Measurements from ENCODE around the gene AGO3. TPM values are rescaled to one million over a fixed set of nuclear protein-coding genes. Genes with fewer than 3 reads are reported as not detected.
"Not testable (repeated sequence)": the region's sequence is repeated elsewhere in the genome, so short reads cannot be mapped to it uniquely, and the experiment has no call there.

Gene AGO3
- total and polyA plus RNA-seq, 2 donors: 4.1 to 16.5 TPM

- no peak overlapping the region for H3K4me3 ChIP-seq (ENCODE audit: low read length in 2 of 2)
- no peak for DNase-seq (ENCODE audit: low read depth in 6 of 9, low spot score in 9 of 9)
- H3K27ac ChIP-seq (ENCODE audit: low read depth in 1 of 2, low read length in 1 of 2): no peak overlapping the region
- 68% methylated on average over 3 of the region's 3 CpGs for whole genome bisulfite sequencing
- peaks cover 10 to 17% of the 10 kb centered on the region in 2 donors for H3K4me1 ChIP-seq (ENCODE audit: control insufficient read depth in 2 of 2, insufficient read depth in 2 of 2, low read length in 2 of 2)
- no peaks in the 10 kb centered on the region for H3K27me3 ChIP-seq (ENCODE audit: control insufficient read depth in 2 of 2, insufficient read depth in 1 of 2, low read length in 1 of 2)
- peaks cover 5 to 17% of the 10 kb centered on the region in 2 donors for H3K36me3 ChIP-seq (ENCODE audit: control insufficient read depth in 2 of 2, insufficient read depth in 2 of 2, low read length in 1 of 2)
- H3K9me3 ChIP-seq (ENCODE audit: control insufficient read depth in 2 of 2, insufficient read depth in 1 of 2, low read length in 1 of 2): no peaks in the 10 kb centered on the region
Measured at GRCh38 chr1:35886577-35887431, 44.1 kb upstream of the AGO3 start.

- H3K4me1 ChIP-seq (ENCODE audit: control insufficient read depth in 2 of 2, insufficient read depth in 2 of 2, low read length in 2 of 2): peaks cover 10 to 15% of the 10 kb centered on the region in 2 donors
- no peak for DNase-seq (ENCODE audit: low read depth in 6 of 9, low spot score in 9 of 9)
- no peak overlapping the region for H3K4me3 ChIP-seq (ENCODE audit: low read length in 2 of 2)
- peaks cover 12 to 22% of the 10 kb centered on the region in 2 donors for H3K36me3 ChIP-seq (ENCODE audit: control insufficient read depth in 2 of 2, insufficient read depth in 2 of 2, low read length in 1 of 2)
- no peaks in the 10 kb centered on the region for H3K9me3 ChIP-seq (ENCODE audit: control insufficient read depth in 2 of 2, insufficient read depth in 1 of 2, low read length in 1 of 2)
- H3K27me3 ChIP-seq (ENCODE audit: control insufficient read depth in 2 of 2, insufficient read depth in 1 of 2, low read length in 1 of 2): no peaks in the 10 kb centered on the region
- no peak overlapping the region for H3K27ac ChIP-seq (ENCODE audit: low read depth in 1 of 2, low read length in 1 of 2)
- 95% methylated on average over 2 of the region's 2 CpGs for WGBS
Measured at GRCh38 chr1:35887508-35887907, 43.4 kb upstream of the AGO3 start.

- WGBS: 97% methylated on average over 11 of the region's 11 CpGs
- peaks cover 8 to 12% of the 10 kb centered on the region in 2 donors for H3K4me1 ChIP-seq (ENCODE audit: control insufficient read depth in 2 of 2, insufficient read depth in 2 of 2, low read length in 2 of 2)
- H3K9me3 ChIP-seq (ENCODE audit: control insufficient read depth in 2 of 2, insufficient read depth in 1 of 2, low read length in 1 of 2): no peaks in the 10 kb centered on the region
- no peak for DNase-seq (ENCODE audit: low read depth in 6 of 9, low spot score in 9 of 9)
- no peak overlapping the region for H3K4me3 ChIP-seq (ENCODE audit: low read length in 2 of 2)
- no peak overlapping the region for H3K27ac ChIP-seq (ENCODE audit: low read depth in 1 of 2, low read length in 1 of 2)
- no peaks in the 10 kb centered on the region for H3K27me3 ChIP-seq (ENCODE audit: control insufficient read depth in 2 of 2, insufficient read depth in 1 of 2, low read length in 1 of 2)
- peaks cover 20 to 27% of the 10 kb centered on the region in 2 donors for H3K36me3 ChIP-seq (ENCODE audit: control insufficient read depth in 2 of 2, insufficient read depth in 2 of 2, low read length in 1 of 2)
Measured at GRCh38 chr1:35888255-35888654, 42.6 kb upstream of the AGO3 start.

- H3K27me3 ChIP-seq (ENCODE audit: control insufficient read depth in 2 of 2, insufficient read depth in 1 of 2, low read length in 1 of 2); H3K9me3 ChIP-seq (ENCODE audit: control insufficient read depth in 2 of 2, insufficient read depth in 1 of 2, low read length in 1 of 2); DNase-seq (ENCODE audit: low read depth in 6 of 9, low spot score in 9 of 9); H3K27ac ChIP-seq (ENCODE audit: low read depth in 1 of 2, low read length in 1 of 2); H3K4me3 ChIP-seq (ENCODE audit: low read length in 2 of 2): not testable (repeated sequence)
- Histone ChIP-seq H3K36me3 (ENCODE audit: control insufficient read depth in 2 of 2, insufficient read depth in 2 of 2, low read length in 1 of 2) (peaks cover 25 to 34% of the 10 kb centered on the region in 2 donors), H3K4me1 (ENCODE audit: control insufficient read depth in 2 of 2, insufficient read depth in 2 of 2, low read length in 2 of 2) (peaks cover 7 to 11% of the 10 kb centered on the region in 2 donors)
- 95% methylated on average over 3 of the region's 3 CpGs for WGBS
Measured at GRCh38 chr1:35888981-35889380, 41.9 kb upstream of the AGO3 start.

- no peaks in the 10 kb centered on the region for H3K9me3 ChIP-seq (ENCODE audit: control insufficient read depth in 2 of 2, insufficient read depth in 1 of 2, low read length in 1 of 2)
- H3K27ac ChIP-seq (ENCODE audit: low read depth in 1 of 2, low read length in 1 of 2): no peak overlapping the region
- DNase-seq (ENCODE audit: low read depth in 6 of 9, low spot score in 9 of 9): no peak
- H3K4me3 ChIP-seq (ENCODE audit: low read length in 2 of 2): no peak overlapping the region
- H3K4me1 ChIP-seq (ENCODE audit: control insufficient read depth in 2 of 2, insufficient read depth in 2 of 2, low read length in 2 of 2): no peaks in the 10 kb centered on the region
- peaks cover 37 to 56% of the 10 kb centered on the region in 2 donors for H3K36me3 ChIP-seq (ENCODE audit: control insufficient read depth in 2 of 2, insufficient read depth in 2 of 2, low read length in 1 of 2)
- 99% methylated on average over 14 of the region's 14 CpGs for WGBS
- H3K27me3 ChIP-seq (ENCODE audit: control insufficient read depth in 2 of 2, insufficient read depth in 1 of 2, low read length in 1 of 2): no peaks in the 10 kb centered on the region
Measured at GRCh38 chr1:35893051-35893879, 37.6 kb upstream of the AGO3 start.

- Histone ChIP-seq H3K4me1 (ENCODE audit: control insufficient read depth in 2 of 2, insufficient read depth in 2 of 2, low read length in 2 of 2) (no peaks in the 10 kb centered on the region), H3K27ac (ENCODE audit: low read depth in 1 of 2, low read length in 1 of 2) (no peak overlapping the region), H3K4me3 (ENCODE audit: low read length in 2 of 2) (no peak overlapping the region), H3K36me3 (ENCODE audit: control insufficient read depth in 2 of 2, insufficient read depth in 2 of 2, low read length in 1 of 2) (peaks cover 34 to 55% of the 10 kb centered on the region in 2 donors), H3K9me3 (ENCODE audit: control insufficient read depth in 2 of 2, insufficient read depth in 1 of 2, low read length in 1 of 2) (no peaks in the 10 kb centered on the region), H3K27me3 (ENCODE audit: control insufficient read depth in 2 of 2, insufficient read depth in 1 of 2, low read length in 1 of 2) (no peaks in the 10 kb centered on the region)
- 59% methylated on average over 6 of the region's 6 CpGs for WGBS
- DNase-seq (ENCODE audit: low read depth in 6 of 9, low spot score in 9 of 9): no peak
Measured at GRCh38 chr1:35894183-35894582, 36.7 kb upstream of the AGO3 start.

GRCh38 chr1:35894656-35895055 lies 36.2 kb upstream of the AGO3 start:
- H3K36me3 ChIP-seq (ENCODE audit: control insufficient read depth in 2 of 2, insufficient read depth in 2 of 2, low read length in 1 of 2): peaks cover 34 to 51% of the 10 kb centered on the region in 2 donors
- no peak overlapping the region for H3K27ac ChIP-seq (ENCODE audit: low read depth in 1 of 2, low read length in 1 of 2)
- H3K9me3 ChIP-seq (ENCODE audit: control insufficient read depth in 2 of 2, insufficient read depth in 1 of 2, low read length in 1 of 2): no peaks in the 10 kb centered on the region
- no peak for DNase-seq (ENCODE audit: low read depth in 6 of 9, low spot score in 9 of 9)
- H3K4me3 ChIP-seq (ENCODE audit: low read length in 2 of 2): no peak overlapping the region
- 100% methylated on average over 1 of the region's 1 CpG for WGBS
- H3K27me3 ChIP-seq (ENCODE audit: control insufficient read depth in 2 of 2, insufficient read depth in 1 of 2, low read length in 1 of 2): no peaks in the 10 kb centered on the region
- H3K4me1 ChIP-seq (ENCODE audit: control insufficient read depth in 2 of 2, insufficient read depth in 2 of 2, low read length in 2 of 2): no peaks in the 10 kb centered on the region

- Histone ChIP-seq H3K36me3 (ENCODE audit: control insufficient read depth in 2 of 2, insufficient read depth in 2 of 2, low read length in 1 of 2) (peaks cover 17 to 38% of the 10 kb centered on the region in 2 donors), H3K27ac (ENCODE audit: low read depth in 1 of 2, low read length in 1 of 2) (no peak overlapping the region), H3K27me3 (ENCODE audit: control insufficient read depth in 2 of 2, insufficient read depth in 1 of 2, low read length in 1 of 2) (no peaks in the 10 kb centered on the region), H3K4me1 (ENCODE audit: control insufficient read depth in 2 of 2, insufficient read depth in 2 of 2, low read length in 2 of 2) (no peaks in the 10 kb centered on the region), H3K9me3 (ENCODE audit: control insufficient read depth in 2 of 2, insufficient read depth in 1 of 2, low read length in 1 of 2) (no peaks in the 10 kb centered on the region), H3K4me3 (ENCODE audit: low read length in 2 of 2) (no peak overlapping the region)
- DNase-seq (ENCODE audit: low read depth in 6 of 9, low spot score in 9 of 9): no peak
Measured at GRCh38 chr1:35899941-35900340, 31.0 kb upstream of the AGO3 start.

- no peak overlapping the region for H3K27ac ChIP-seq (ENCODE audit: low read depth in 1 of 2, low read length in 1 of 2)
- no peak for DNase-seq (ENCODE audit: low read depth in 6 of 9, low spot score in 9 of 9)
- no peaks in the 10 kb centered on the region for H3K9me3 ChIP-seq (ENCODE audit: control insufficient read depth in 2 of 2, insufficient read depth in 1 of 2, low read length in 1 of 2)
- H3K27me3 ChIP-seq (ENCODE audit: control insufficient read depth in 2 of 2, insufficient read depth in 1 of 2, low read length in 1 of 2): no peaks in the 10 kb centered on the region
- peaks cover 17 to 34% of the 10 kb centered on the region in 2 donors for H3K36me3 ChIP-seq (ENCODE audit: control insufficient read depth in 2 of 2, insufficient read depth in 2 of 2, low read length in 1 of 2)
- no peaks in the 10 kb centered on the region for H3K4me1 ChIP-seq (ENCODE audit: control insufficient read depth in 2 of 2, insufficient read depth in 2 of 2, low read length in 2 of 2)
- WGBS: 98% methylated on average over 9 of the region's 9 CpGs
- no peak overlapping the region for H3K4me3 ChIP-seq (ENCODE audit: low read length in 2 of 2)
Measured at GRCh38 chr1:35901235-35901634, 29.7 kb upstream of the AGO3 start.
